SK-N-SH (cell line): ENCODE results near the gene DDO. TPM values are rescaled to one million over a fixed set of nuclear protein-coding genes. Genes with fewer than 3 reads are reported as not detected.

Source experiments
- CTCF ChIA-PET: fragments of 300-600, 350-600 bp; formaldehyde crosslinking; extraction: SDS; loops from one replicate; lab custom pipeline; 2021; lab: Yijun Ruan, JAX
- POLR2A ChIA-PET: fragments of 350-600 bp; sonication (Branson Sonifier 250); formaldehyde crosslinking; extraction: SDS; loops from one replicate; lab custom pipeline; 2020; ENCODE audit warnings: antibody characterized with exemption, inconsistent platforms; lab: Yijun Ruan, JAX
- DNase-seq: peaks from one replicate; pipeline ENCODE4 v3.0.0; 2012
- H2AFZ ChIP-seq: fragments of 200-600 bp; sonication (generic); 2 replicates; pipeline ENCODE4 v1.8.1; 2016; ENCODE audit warnings: antibody characterized with exemption, mild to moderate bottlenecking, low read depth
- H3F3A ChIP-seq: fragments of 200-600 bp; sonication (generic); replicated peaks from 2 replicates; pipeline ENCODE3; 2016; ENCODE audit warnings: antibody characterized with exemption, mild to moderate bottlenecking; ENCODE audit not compliant: insufficient read depth
- H3K27ac ChIP-seq, 2 experiments: fragments of 200-500 bp in 1 of 2; fragments of 200-600 bp in 1 of 2; sonication (Bioruptor generic) in 1 of 2; sonication (generic), shearing (Covaris generic) in 1 of 2; 2 replicates each; pipeline versions ENCODE4 v1.5.1 to v1.6.1; 2014 to 2016; ENCODE audit warnings: low read depth in 2 of 2, inconsistent platforms in 1 of 2, low read length in 1 of 2, mild to moderate bottlenecking in 1 of 2, mixed read lengths in 1 of 2
- H3K27me3 ChIP-seq: fragments of 200-600 bp; sonication (generic), shearing (Covaris generic); 2 replicates; pipeline ENCODE4 v1.6.1; 2016; ENCODE audit warnings: mixed run types; ENCODE audit not compliant: insufficient read depth
- H3K36me3 ChIP-seq, 2 experiments: fragments of 200-500 bp in 1 of 2; fragments of 200-600 bp in 1 of 2; sonication (Bioruptor generic) in 1 of 2; sonication (generic) in 1 of 2; replicated peaks in 1 of 2; 2 replicates each; pipeline versions ENCODE3 to v1.5.1; 2014 to 2016; ENCODE audit warnings: low read length in 1 of 2, mild to moderate bottlenecking in 1 of 2; ENCODE audit not compliant: insufficient read depth in 2 of 2, control insufficient read depth in 1 of 2
- H3K4me1 ChIP-seq, 2 experiments: fragments of 200-500 bp in 1 of 2; fragments of 200-600 bp in 1 of 2; sonication (Bioruptor generic) in 1 of 2; sonication (generic), shearing (Covaris generic) in 1 of 2; 2 replicates each; pipeline versions ENCODE4 v1.5.1 to v1.6.1; 2014 to 2016; ENCODE audit warnings: low read depth in 1 of 2, low read length in 1 of 2, mixed run types in 1 of 2; ENCODE audit not compliant: insufficient read depth in 2 of 2, control insufficient read depth in 1 of 2
- H3K4me2 ChIP-seq: fragments of 200-600 bp; sonication (generic), shearing (Covaris generic); 2 replicates; pipeline ENCODE4 v1.6.1; 2017; ENCODE audit warnings: mixed run types
- H3K4me3 ChIP-seq, 2 experiments: fragments of 200-500 bp in 1 of 2; fragments of 200-600 bp in 1 of 2; sonication (Bioruptor generic) in 1 of 2; sonication (generic), shearing (Covaris generic) in 1 of 2; 2 replicates each; pipeline versions ENCODE4 v1.5.1 to v1.8.1; 2014 to 2016; ENCODE audit warnings: low read depth in 2 of 2, inconsistent platforms in 1 of 2, low read length in 1 of 2, mild to moderate bottlenecking in 1 of 2, mixed read lengths in 1 of 2, moderate library complexity in 1 of 2
- H3K79me2 ChIP-seq: fragments of 200-600 bp; sonication (generic); 2 replicates; pipeline ENCODE4 v1.8.1; 2017; ENCODE audit warnings: mild to moderate bottlenecking; ENCODE audit not compliant: insufficient read depth
- H3K9ac ChIP-seq: fragments of 200-600 bp; sonication (generic); 2 replicates; pipeline ENCODE4 v1.6.1; 2017; ENCODE audit warnings: mixed run types
- H3K9me2 ChIP-seq: fragments of 200-600 bp; sonication (generic); 2 replicates; pipeline ENCODE4 v1.6.1; 2017; ENCODE audit warnings: mixed run types
- H3K9me3 ChIP-seq: fragments of 200-600 bp; sonication (generic); 2 replicates; pipeline ENCODE4 v1.6.1; 2017; ENCODE audit warnings: mixed run types, mild to moderate bottlenecking, moderate library complexity
- H4K20me1 ChIP-seq: fragments of 200-600 bp; sonication (generic); 2 replicates; pipeline ENCODE4 v1.6.1; 2017; ENCODE audit warnings: mild to moderate bottlenecking, mixed run types; ENCODE audit not compliant: insufficient read depth
- CHD2 ChIP-seq: fragments of 150-350 bp; IDR thresholded peaks from 2 replicates; pipeline ENCODE4 v1.6.1; 2018; ENCODE audit warnings: low read length; ENCODE audit not compliant: partially characterized antibody
- ELF1 ChIP-seq: IDR thresholded peaks from 2 replicates; pipeline ENCODE4 v1.4.0; 2012
- EZH2phosphoT487 ChIP-seq: fragments of 200-600 bp; sonication (generic); IDR thresholded peaks from 2 replicates; pipeline ENCODE4 v1.6.1; 2017; ENCODE audit warnings: low read depth, mixed run types, mild to moderate bottlenecking, antibody characterized with exemption, moderate library complexity, borderline replicate concordance
- FOXM1 ChIP-seq: IDR thresholded peaks from 2 replicates; pipeline ENCODE4 v1.4.0; 2012; ENCODE audit warnings: low read depth, mild to moderate bottlenecking
- GABPA ChIP-seq: IDR thresholded peaks from 2 replicates; pipeline ENCODE4 v1.4.0; 2012; ENCODE audit warnings: low read depth, mild to moderate bottlenecking
- JUND ChIP-seq: IDR thresholded peaks from 2 replicates; pipeline ENCODE4 v1.4.0; 2012
- MEF2A ChIP-seq: IDR thresholded peaks from 2 replicates; pipeline ENCODE4 v1.4.0; 2012; ENCODE audit warnings: low read depth, borderline replicate concordance
- MXI1 ChIP-seq: IDR thresholded peaks from 2 replicates; pipeline ENCODE4 v1.6.1; 2012; ENCODE audit warnings: mild to moderate bottlenecking, low read depth, low read length, improper control_type of control experiment
- NFIC ChIP-seq: IDR thresholded peaks from 2 replicates; pipeline ENCODE4 v1.4.0; 2012; ENCODE audit warnings: borderline replicate concordance
- PBX3 ChIP-seq: IDR thresholded peaks from 2 replicates; pipeline ENCODE4; 2012
- RAD21 ChIP-seq: IDR thresholded peaks from 2 replicates; pipeline ENCODE4 v1.6.1; 2012; ENCODE audit warnings: mild to moderate bottlenecking, low read length
- RFX5 ChIP-seq: IDR thresholded peaks from 2 replicates; pipeline ENCODE4 v1.6.1; 2012; ENCODE audit warnings: mild to moderate bottlenecking, improper control_type of control experiment, low read length
- RXRA ChIP-seq: IDR thresholded peaks from 2 replicates; pipeline ENCODE4 v1.4.0; 2012; ENCODE audit warnings: low read depth, mild to moderate bottlenecking, borderline replicate concordance
- SMC3 ChIP-seq: IDR thresholded peaks from 2 replicates; pipeline ENCODE4 v1.6.1; 2012; ENCODE audit warnings: low read depth, low read length, improper control_type of control experiment
- TAF1 ChIP-seq: IDR thresholded peaks from 2 replicates; pipeline ENCODE4 v1.6.1; 2012; ENCODE audit warnings: low read depth, mild to moderate bottlenecking, low read length, moderate library complexity, borderline replicate concordance
- TEAD4 ChIP-seq: IDR thresholded peaks from 2 replicates; pipeline ENCODE4 v1.4.0; 2012; ENCODE audit warnings: mild to moderate bottlenecking, borderline replicate concordance; ENCODE audit not compliant: insufficient read depth
- USF1 ChIP-seq: IDR thresholded peaks from 2 replicates; pipeline ENCODE4 v1.4.0; 2012; ENCODE audit warnings: low read depth, borderline replicate concordance
- USF2 ChIP-seq: fragments of 150-350 bp; IDR thresholded peaks from 2 replicates; pipeline ENCODE4 v1.6.1; 2017; ENCODE audit warnings: antibody characterized with exemption, low read length, low read depth, borderline replicate concordance
- ZBTB33 ChIP-seq: IDR thresholded peaks from 2 replicates; pipeline ENCODE4 v1.4.0; 2012; ENCODE audit warnings: low read depth, borderline replicate concordance
- WGBS: methylation state at CpG from one replicate; pipeline ENCODE4 v1.1.6; 2017; ENCODE audit warnings: low lambda C conversion rate; 5-methylcytosine and 5-hydroxymethylcytosine counted together
- polyA plus RNA-seq, 3 experiments: library from polyadenylated mRNA; depleted of rRNA; stranded (reverse); fragments of >200 nt; gene quantifications; 2 replicates each; pipeline ENCODE4 v1.2.3, GENCODE V29; 2012

The DDO gene
- polyA plus RNA-seq, 1 of the 3 experiments (the other 2 are of a cell fraction) = 0.79 TPM

- H3K27me3 ChIP-seq = peaks cover 3% of the 10 kb centered on the region; the same call in 1 of the 2 replicates
- no peak overlapping the region for H3K4me3 ChIP-seq
- H3F3A ChIP-seq = no peaks in the 10 kb centered on the region
- no peak overlapping the region for H3K9ac ChIP-seq
- POLR2A ChIA-PET = no interaction called here
- no peaks in the 10 kb centered on the region for H3K4me1 ChIP-seq
- no peak overlapping the region for H2AFZ ChIP-seq
- TF ChIP-seq JUND (no peak), FOXM1 (no peak), ELF1 (no peak), CHD2 (no peak), RAD21 (no peak), GABPA (no peak), TAF1 (no peak), ZBTB33 (no peak), PBX3 (no peak), RXRA (no peak), TEAD4 (no peak), USF1 (no peak), USF2 (no peak), EZH2phosphoT487 (no peak), MXI1 (no peak), NFIC (no peak), RFX5 (no peak), MEF2A (no peak), SMC3 (no peak)
- TF ChIP-seq, all 33 proteins: peak for 0
- Histone ChIP-seq H3K9me3 (no peaks in the 10 kb centered on the region), H3K79me2 (no peaks in the 10 kb centered on the region), H3K36me3 (no peaks in the 10 kb centered on the region), H3K27ac (no peak overlapping the region), H3K9me2 (no peaks in the 10 kb centered on the region), H4K20me1 (no peaks in the 10 kb centered on the region), H3K4me2 (no peak overlapping the region)
- CTCF ChIA-PET = interaction anchor here (1.3 kb wide), 1 partner anchor 21 kb away, joined by 3 read pairs; no protein-coding TSS in a partner anchor
- 63% methylated on average over 3 of the region's 3 CpGs for WGBS
- DNase-seq = no peak
These were observed 32.4 kb upstream of the DDO start for GRCh38 chr6:110447761-110448160.
